ENCODE data around the gene MTG1. TPM values are rescaled to one million over a fixed set of nuclear protein-coding genes. Genes with fewer than 3 reads are reported as not detected.
A peak's percentile ranks its signal among the peaks of the same experiment; 100 is the strongest.
"Not testable (repeated sequence)": the region's sequence is repeated elsewhere in the genome, so short reads cannot be mapped to it uniquely, and the experiment has no call there.

The MTG1 gene
- total and polyA plus RNA-seq, 2 donors: 32.0 to 34.5 TPM

GRCh38 chr10:133422807-133423771 lies 29.1 kb downstream of the MTG1 start:
- no peak overlapping the region for H3K27ac ChIP-seq (ENCODE audit: low read depth)
- WGBS: 18% methylated on average over 88 of the region's 88 CpGs
- no peaks in the 10 kb centered on the region for H3K4me1 ChIP-seq (ENCODE audit: insufficient read depth)
- H3K4me3 ChIP-seq (ENCODE audit: low read depth, low read length): peak overlapping the region; percentile 35
- DNase-seq (ENCODE audit: extremely low spot score): no peak
- H3K36me3 ChIP-seq (ENCODE audit: insufficient read depth): no peaks in the 10 kb centered on the region

DNA sequence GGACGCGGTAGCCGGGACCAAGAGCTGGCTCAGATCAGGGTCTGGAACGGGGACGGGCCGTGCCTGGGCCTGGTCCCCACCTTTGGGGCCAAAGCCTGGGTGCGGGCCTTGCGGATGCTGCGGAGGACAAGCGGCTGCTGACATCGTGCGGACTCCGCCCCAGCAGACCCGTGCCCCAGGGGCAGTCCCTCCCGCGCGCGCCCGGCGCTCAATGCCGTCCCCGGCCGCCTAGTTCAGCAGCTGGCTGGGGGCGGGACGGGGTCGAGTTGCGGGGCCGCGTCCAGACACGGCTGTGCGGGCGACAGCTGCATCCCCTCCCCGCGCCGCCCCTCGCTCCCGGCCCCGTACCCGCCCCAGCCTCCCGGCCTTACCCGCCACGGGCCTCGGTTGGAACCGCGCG lies 30.1 kb downstream of the MTG1 start:
- not testable (repeated sequence) for H3K27ac ChIP-seq (ENCODE audit: low read depth); H3K4me1 ChIP-seq (ENCODE audit: insufficient read depth); H3K36me3 ChIP-seq (ENCODE audit: insufficient read depth); H3K4me3 ChIP-seq (ENCODE audit: low read depth, low read length); DNase-seq (ENCODE audit: extremely low spot score)
- 0% methylated on average over 9 of the region's 46 CpGs for WGBS

- 4% methylated on average over 12 of the region's 37 CpGs for WGBS
- not testable (repeated sequence) for H3K27ac ChIP-seq (ENCODE audit: low read depth); H3K36me3 ChIP-seq (ENCODE audit: insufficient read depth); DNase-seq (ENCODE audit: extremely low spot score); H3K4me1 ChIP-seq (ENCODE audit: insufficient read depth)
- peak within 1 kb of the TSS; percentile 35 for H3K4me3 ChIP-seq (ENCODE audit: low read depth, low read length)
Observed at GRCh38 chr10:133424601-133425000, 30.6 kb downstream of the MTG1 start, which contains the start of gene SPRN. Gene SPRN (minus strand): TSS chr10:133424625. CDS start chr10:133423681, 944 bp downstream.

GRCh38 chr10:133429571-133429970 lies 35.6 kb downstream of the MTG1 start:
- whole genome bisulfite sequencing: 89% methylated on average over 4 of the region's 4 CpGs
- H3K4me3 ChIP-seq (ENCODE audit: low read depth, low read length); H3K36me3 ChIP-seq (ENCODE audit: insufficient read depth); H3K27ac ChIP-seq (ENCODE audit: low read depth); DNase-seq (ENCODE audit: extremely low spot score); H3K4me1 ChIP-seq (ENCODE audit: insufficient read depth): not testable (repeated sequence)

DNA sequence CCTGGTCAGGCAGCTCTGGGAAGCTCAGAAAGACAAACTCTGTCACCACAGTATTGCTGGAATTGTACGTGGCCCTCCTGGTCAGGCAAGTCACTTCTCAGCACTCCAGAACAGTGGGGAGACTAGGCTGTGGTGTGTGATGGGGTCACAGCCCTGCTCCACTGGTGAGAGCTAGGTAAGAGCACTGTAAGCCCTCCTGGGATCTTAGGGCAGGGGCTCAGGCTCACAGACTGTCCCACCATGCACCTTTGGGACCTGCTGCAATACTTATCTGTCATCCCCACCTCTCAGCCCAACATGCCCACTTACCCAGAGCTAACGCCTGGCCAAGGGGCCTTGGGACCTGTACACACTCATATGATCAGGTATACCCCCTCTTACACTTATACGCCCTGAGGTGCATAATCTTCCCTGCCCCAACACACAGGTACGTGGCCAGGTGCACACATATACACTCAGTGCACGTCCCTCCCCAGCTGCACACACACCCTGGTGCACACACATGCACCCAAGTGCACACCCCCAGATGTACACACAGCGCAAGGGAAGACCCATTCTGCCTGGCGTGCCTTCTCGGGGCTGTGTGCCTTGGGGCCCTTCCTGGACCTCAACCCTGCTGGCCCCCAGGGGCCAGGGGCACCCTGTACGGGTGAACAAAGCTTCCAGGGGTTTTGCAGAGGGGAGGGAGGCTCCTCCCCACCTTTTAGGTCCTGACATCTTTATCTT lies 38.1 kb downstream of the MTG1 start:
- 70% methylated on average over 6 of the region's 9 CpGs for WGBS
- not testable (repeated sequence) for DNase-seq (ENCODE audit: extremely low spot score); H3K4me3 ChIP-seq (ENCODE audit: low read depth, low read length); H3K4me1 ChIP-seq (ENCODE audit: insufficient read depth); H3K36me3 ChIP-seq (ENCODE audit: insufficient read depth); H3K27ac ChIP-seq (ENCODE audit: low read depth)

DNA sequence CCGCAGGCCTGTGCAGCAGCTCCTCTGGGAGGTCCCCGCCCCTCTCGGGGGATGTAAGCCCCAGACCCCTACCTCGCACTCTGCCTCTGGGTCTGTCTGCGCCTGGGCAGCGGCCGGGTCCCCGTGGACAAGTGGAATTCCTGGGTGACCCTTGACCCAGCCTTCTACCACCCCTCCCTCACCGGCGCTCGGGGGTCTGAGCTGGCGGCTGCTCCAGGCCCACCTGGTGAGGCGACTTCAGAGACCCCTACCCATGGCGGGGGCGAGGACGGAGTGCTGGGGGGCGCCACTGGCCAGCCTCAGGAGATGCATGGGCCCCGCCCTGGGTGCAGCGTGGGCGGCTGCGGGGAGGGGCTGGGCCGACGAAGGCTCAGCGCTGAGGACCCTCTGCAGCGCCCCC lies 38.8 kb downstream of the MTG1 start:
- H3K4me3 ChIP-seq (ENCODE audit: low read depth, low read length); DNase-seq (ENCODE audit: extremely low spot score); H3K27ac ChIP-seq (ENCODE audit: low read depth); H3K36me3 ChIP-seq (ENCODE audit: insufficient read depth); H3K4me1 ChIP-seq (ENCODE audit: insufficient read depth): not testable (repeated sequence)
- WGBS: 77% methylated on average over 8 of the region's 25 CpGs

DNA sequence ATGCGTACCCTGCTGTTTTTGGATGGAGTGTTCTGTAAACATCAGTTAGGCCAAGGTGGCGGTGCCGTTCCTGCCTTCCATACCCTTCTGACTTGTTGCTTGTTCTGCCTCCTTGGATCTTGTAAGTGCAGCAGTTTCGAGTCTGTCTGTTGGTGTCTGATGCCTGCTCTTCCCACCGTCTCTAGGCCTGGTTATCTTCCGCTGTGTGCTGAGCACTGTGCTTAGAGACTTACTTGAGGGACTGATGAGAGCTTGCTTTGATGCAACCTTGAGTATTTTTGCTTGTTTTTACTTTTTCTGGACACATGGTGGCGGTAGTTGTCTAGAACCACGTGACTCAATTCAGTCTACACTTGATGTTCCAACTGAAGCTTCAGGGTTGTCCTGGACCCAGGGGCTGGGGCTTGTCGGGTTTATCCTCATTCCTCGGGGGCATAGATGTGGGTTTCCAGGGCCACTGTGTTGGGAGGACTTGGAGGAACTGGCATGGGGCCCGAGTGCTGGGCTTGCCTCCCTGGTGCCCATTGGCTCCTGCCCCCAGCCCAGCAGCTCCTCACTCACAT lies 44.8 kb downstream of the MTG1 start:
- 81% methylated on average over 11 of the region's 11 CpGs for WGBS
- Histone ChIP-seq H3K4me1 (ENCODE audit: insufficient read depth) (no peaks in the 10 kb centered on the region), H3K36me3 (ENCODE audit: insufficient read depth) (no peaks in the 10 kb centered on the region), H3K27ac (ENCODE audit: low read depth) (no peak overlapping the region), H3K4me3 (ENCODE audit: low read depth, low read length) (no peak overlapping the region)
- no peak for DNase-seq (ENCODE audit: extremely low spot score)

GRCh38 chr10:133439517-133440461 lies 45.8 kb downstream of the MTG1 start:
- Histone ChIP-seq H3K27ac (ENCODE audit: low read depth) (no peak overlapping the region), H3K4me3 (ENCODE audit: low read depth, low read length) (no peak overlapping the region), H3K36me3 (ENCODE audit: insufficient read depth) (no peaks in the 10 kb centered on the region), H3K4me1 (ENCODE audit: insufficient read depth) (no peaks in the 10 kb centered on the region)
- 90% methylated on average over 25 of the region's 25 CpGs for WGBS
- DNase-seq (ENCODE audit: extremely low spot score): no peak

DNA sequence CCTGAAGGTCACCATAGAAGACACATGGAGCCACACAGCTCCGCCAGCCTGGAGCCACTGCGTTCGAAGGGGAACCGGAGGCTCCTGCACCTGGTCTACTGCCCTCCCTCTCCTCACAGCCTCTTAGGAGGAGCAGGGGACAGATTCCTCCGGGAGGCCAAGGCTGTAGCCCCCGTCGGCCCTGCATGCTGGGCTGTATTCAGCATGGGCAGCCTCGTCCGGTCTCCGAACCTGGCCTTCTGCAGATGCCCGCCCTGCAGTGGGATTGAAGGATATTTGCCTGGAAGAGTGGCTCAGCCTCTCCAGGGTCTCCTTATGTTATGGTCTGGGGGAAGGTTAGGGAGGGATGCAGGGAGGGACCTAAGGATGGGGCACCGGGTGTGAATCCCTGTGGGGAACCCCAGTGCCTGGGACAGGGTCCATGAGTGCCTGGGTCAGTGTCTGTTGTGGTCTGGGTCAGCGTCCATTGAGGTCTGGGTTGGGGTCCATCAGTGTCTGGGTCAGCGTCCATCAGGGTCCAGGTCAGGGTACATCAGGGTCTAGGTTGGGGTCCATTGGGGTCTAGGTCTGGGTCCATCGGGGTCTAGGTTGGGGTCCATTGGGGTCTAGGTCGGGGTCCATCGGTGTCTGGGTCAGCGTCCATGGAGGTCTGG lies 46.8 kb downstream of the MTG1 start:
- no peak for DNase-seq (ENCODE audit: extremely low spot score)
- no peaks in the 10 kb centered on the region for H3K36me3 ChIP-seq (ENCODE audit: insufficient read depth)
- 97% methylated on average over 18 of the region's 18 CpGs for WGBS
- no peaks in the 10 kb centered on the region for H3K4me1 ChIP-seq (ENCODE audit: insufficient read depth)
- no peak overlapping the region for H3K4me3 ChIP-seq (ENCODE audit: low read depth, low read length)
- H3K27ac ChIP-seq (ENCODE audit: low read depth): no peak overlapping the region

- not testable (repeated sequence) for H3K4me1 ChIP-seq (ENCODE audit: insufficient read depth); H3K27ac ChIP-seq (ENCODE audit: low read depth); DNase-seq (ENCODE audit: extremely low spot score); H3K36me3 ChIP-seq (ENCODE audit: insufficient read depth); H3K4me3 ChIP-seq (ENCODE audit: low read depth, low read length)
- 93% methylated on average over 14 of the region's 21 CpGs for WGBS
Observed at GRCh38 chr10:133441356-133441755, 47.4 kb downstream of the MTG1 start.

GRCh38 chr10:133441780-133442179 lies 47.8 kb downstream of the MTG1 start:
- H3K4me1 ChIP-seq (ENCODE audit: insufficient read depth): no peaks in the 10 kb centered on the region
- DNase-seq (ENCODE audit: extremely low spot score): no peak
- 85% methylated on average over 12 of the region's 12 CpGs for WGBS
- no peaks in the 10 kb centered on the region for H3K36me3 ChIP-seq (ENCODE audit: insufficient read depth)
- no peak overlapping the region for H3K4me3 ChIP-seq (ENCODE audit: low read depth, low read length)
- no peak overlapping the region for H3K27ac ChIP-seq (ENCODE audit: low read depth)

- WGBS: 82% methylated on average over 23 of the region's 23 CpGs
- Histone ChIP-seq H3K36me3 (ENCODE audit: insufficient read depth) (no peaks in the 10 kb centered on the region), H3K4me1 (ENCODE audit: insufficient read depth) (no peaks in the 10 kb centered on the region), H3K4me3 (ENCODE audit: low read depth, low read length) (no peak overlapping the region), H3K27ac (ENCODE audit: low read depth) (no peak overlapping the region)
- DNase-seq (ENCODE audit: extremely low spot score): no peak
Observed at GRCh38 chr10:133442191-133442966, 48.4 kb downstream of the MTG1 start.

Measured in urinary bladder (tissue), 4 donors.